ENCODE measurements around the gene ACSF3.

ACSF3 gene

GRCh38 chr16:89157778-89158177 is 64.1 kb downstream of the ACSF3 start:
- POLR2A ChIA-PET = no interaction called here

GRCh38 chr16:89159066-89159849 is 65.6 kb downstream of the ACSF3 start:
- POLR2A ChIA-PET = no interaction called here
- H3K4me3 ChIP-seq (ENCODE audit: low read depth, low read length) = no peak overlapping the region
- CTCF ChIA-PET = no interaction called here
- no peaks in the 10 kb centered on the region for H3K9me3 ChIP-seq (ENCODE audit: control insufficient read depth, insufficient read depth, low read depth, low read length)
- H3K27ac ChIP-seq (ENCODE audit: extremely low read depth, low read depth, low read length) = no peak overlapping the region
- TF ChIP-seq ZNF280C (tag by site-specific recombination; IDR thresholded peaks at IDR 0.05) = no peak
- TF ChIP-seq ZNF791 (tag by site-specific recombination; IDR thresholded peaks at IDR 0.05) = no peak
- TF ChIP-seq ZNF555 (tag by site-specific recombination; conservative IDR thresholded peaks at IDR 0.05) = no peak
- no peak for TF ChIP-seq ZBTB26 (tag by site-specific recombination; optimal IDR thresholded peaks at IDR 0.05)
- no peak for TF ChIP-seq ZNF311 (tag by site-specific recombination; IDR thresholded peaks at IDR 0.05; ENCODE audit: borderline replicate concordance)
- no peak for TF ChIP-seq ZNF350 (tag by site-specific recombination; IDR thresholded peaks at IDR 0.05)
- no peak for TF ChIP-seq ZNF341 (tag by site-specific recombination; IDR thresholded peaks at IDR 0.05; ENCODE audit: low read depth)
- TF ChIP-seq ZNF621 (tag by site-specific recombination; IDR thresholded peaks at IDR 0.05) = no peak
- no peak for TF ChIP-seq ZNF2 (tag by site-specific recombination; IDR thresholded peaks at IDR 0.05)
- no peak for TF ChIP-seq ZIC2 (tag by site-specific recombination; IDR thresholded peaks at IDR 0.05)
- no peak for TF ChIP-seq ZNF585B (tag by site-specific recombination; IDR thresholded peaks at IDR 0.05)
- no peak for TF ChIP-seq TSHZ1 (tag by site-specific recombination; IDR thresholded peaks at IDR 0.05; ENCODE audit: borderline replicate concordance)
- no peak for TF ChIP-seq ZNF324 (tag by site-specific recombination; IDR thresholded peaks at IDR 0.05)
- no peak for TF ChIP-seq ZBTB8A (tag by site-specific recombination; IDR thresholded peaks at IDR 0.05)
- no peaks in the 10 kb centered on the region for H3K4me1 ChIP-seq (ENCODE audit: control insufficient read depth, insufficient read depth, low read length)
- no peaks in the 10 kb centered on the region for H3K36me3 ChIP-seq (ENCODE audit: control insufficient read depth in 2 of 2, insufficient read depth in 1 of 2, low read length in 2 of 2)

More at GRCh38 chr16:89157778-89158177, 64.1 kb downstream of the ACSF3 start:
- CTCF ChIA-PET = no interaction called here
- TF ChIP-seq ZNF610 (tag by site-specific recombination; IDR thresholded peaks at IDR 0.05; ENCODE audit: borderline replicate concordance) (no peak), ZNF426 (tag by site-specific recombination; IDR thresholded peaks at IDR 0.05) (no peak), SP3 (tag by site-specific recombination; IDR thresholded peaks at IDR 0.05) (no peak), ZNF223 (tag by site-specific recombination; IDR thresholded peaks at IDR 0.05) (no peak), ZNF76 (tag by site-specific recombination; IDR thresholded peaks at IDR 0.05; ENCODE audit: borderline replicate concordance, low read depth) (no peak), ZNF529 (tag by site-specific recombination; IDR thresholded peaks at IDR 0.05; ENCODE audit: insufficient replicate concordance) (no peak), ZXDB (tag by site-specific recombination; IDR thresholded peaks at IDR 0.05) (no peak), ZNF169 (tag by site-specific recombination; IDR thresholded peaks at IDR 0.05) (no peak), GLIS2 (tag by site-specific recombination; IDR thresholded peaks at IDR 0.05) (no peak), ELK4 (IDR thresholded peaks at IDR 0.05; ENCODE audit: borderline replicate concordance, low read depth, low read length) (no peak), ZNF140 (tag by site-specific recombination; IDR thresholded peaks at IDR 0.05) (no peak)
- no peak overlapping the region for H3K4me3 ChIP-seq (ENCODE audit: low read depth, low read length)
- no peaks in the 10 kb centered on the region for H3K4me1 ChIP-seq (ENCODE audit: control insufficient read depth, insufficient read depth, low read length)
- no peaks in the 10 kb centered on the region for H3K9me3 ChIP-seq (ENCODE audit: control insufficient read depth, insufficient read depth, low read depth, low read length)
- H3K27ac ChIP-seq (ENCODE audit: extremely low read depth, low read depth, low read length) = no peak overlapping the region
- no peaks in the 10 kb centered on the region for H3K36me3 ChIP-seq (ENCODE audit: control insufficient read depth in 2 of 2, insufficient read depth in 1 of 2, low read length in 2 of 2)
